DND-41 (cell line): ENCODE results near the gene RNF220.

Experiments
- EZH2 ChIP-seq: IDR thresholded peaks from 3 replicates; pipeline ENCODE4 v1.6.1; 2012; ENCODE audit warnings: borderline replicate concordance, low read depth, mild to moderate bottlenecking, moderate library complexity, low read length, inconsistent platforms; ENCODE audit not compliant: severe bottlenecking
- TF ChIP-seq, protein P1 (sequence below): IDR thresholded peaks from 2 replicates; pipeline ENCODE4 v1.5.1; 2012; ENCODE audit warnings: borderline replicate concordance, low read length, moderate library complexity, mild to moderate bottlenecking; ENCODE audit not compliant: poor library complexity, severe bottlenecking; ENCODE audit errors: extremely low read depth

DNA sequence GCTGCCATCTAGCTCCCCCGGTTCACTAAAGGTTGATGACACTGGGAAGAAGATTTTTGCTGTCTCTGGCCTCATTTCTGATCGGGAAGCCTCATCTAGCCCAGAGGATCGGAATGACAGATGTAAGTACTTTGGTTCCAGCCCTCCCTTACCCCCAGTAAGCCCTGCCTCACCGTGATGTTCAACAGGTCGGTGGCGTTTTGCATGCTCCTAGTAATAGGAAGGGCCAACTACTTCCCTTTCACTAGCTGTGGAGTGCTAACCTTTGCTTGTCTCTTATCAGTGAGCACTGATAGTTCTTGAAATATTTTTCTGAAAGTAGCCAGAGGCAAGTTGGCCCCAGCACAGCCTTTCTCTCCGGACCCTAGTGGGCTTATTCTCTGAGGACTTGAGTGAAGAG lies 7.5 kb downstream of the RNF220 start:
- TF ChIP-seq, protein P1, sequence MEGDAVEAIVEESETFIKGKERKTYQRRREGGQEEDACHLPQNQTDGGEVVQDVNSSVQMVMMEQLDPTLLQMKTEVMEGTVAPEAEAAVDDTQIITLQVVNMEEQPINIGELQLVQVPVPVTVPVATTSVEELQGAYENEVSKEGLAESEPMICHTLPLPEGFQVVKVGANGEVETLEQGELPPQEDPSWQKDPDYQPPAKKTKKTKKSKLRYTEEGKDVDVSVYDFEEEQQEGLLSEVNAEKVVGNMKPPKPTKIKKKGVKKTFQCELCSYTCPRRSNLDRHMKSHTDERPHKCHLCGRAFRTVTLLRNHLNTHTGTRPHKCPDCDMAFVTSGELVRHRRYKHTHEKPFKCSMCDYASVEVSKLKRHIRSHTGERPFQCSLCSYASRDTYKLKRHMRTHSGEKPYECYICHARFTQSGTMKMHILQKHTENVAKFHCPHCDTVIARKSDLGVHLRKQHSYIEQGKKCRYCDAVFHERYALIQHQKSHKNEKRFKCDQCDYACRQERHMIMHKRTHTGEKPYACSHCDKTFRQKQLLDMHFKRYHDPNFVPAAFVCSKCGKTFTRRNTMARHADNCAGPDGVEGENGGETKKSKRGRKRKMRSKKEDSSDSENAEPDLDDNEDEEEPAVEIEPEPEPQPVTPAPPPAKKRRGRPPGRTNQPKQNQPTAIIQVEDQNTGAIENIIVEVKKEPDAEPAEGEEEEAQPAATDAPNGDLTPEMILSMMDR: no peak
- TF ChIP-seq EZH2: no peak
